ENCODE data around the gene TCF12. TPM values are rescaled to one million over a fixed set of nuclear protein-coding genes. Genes with fewer than 3 reads are reported as not detected.

TCF12 gene
- total and polyA plus RNA-seq, 2 of the 8 experiments (the other 6 are each of a cell fraction or from before 2014, with no cell fraction given) = 85.8 to 101 TPM

- TF ChIP-seq CHD7 (IDR thresholded peaks at IDR 0.05; ENCODE audit: insufficient replicate concordance, low read length) (no peak), POLR2AphosphoS5 (IDR thresholded peaks at IDR 0.05; ENCODE audit: low read depth, low read length) (no peak), RAD21 (IDR thresholded peaks at IDR 0.05 in 1 of 2, conservative IDR thresholded peaks at IDR 0.05 in 1 of 2; ENCODE audit: low read depth in 2 of 2, low read length in 2 of 2) (no peak), PHF8 (conservative IDR thresholded peaks at IDR 0.05; ENCODE audit: low read depth, low read length) (no peak), SP1 (IDR thresholded peaks at IDR 0.05; ENCODE audit: low read depth, low read length) (no peak), RXRA (IDR thresholded peaks at IDR 0.05; ENCODE audit: insufficient read depth, low read depth, low read length) (no peak)
Observed at GRCh38 chr15:57328897-57329296, 410.5 kb downstream of the TCF12 start (continued).
